ENCODE measurements around the gene ARHGAP10. TPM values are rescaled to one million over a fixed set of nuclear protein-coding genes. Genes with fewer than 3 reads are reported as not detected.

The ARHGAP10 gene
- total RNA-seq, 2 experiments from 2014 or later = 0.11 TPM; not detected in 1

DNA sequence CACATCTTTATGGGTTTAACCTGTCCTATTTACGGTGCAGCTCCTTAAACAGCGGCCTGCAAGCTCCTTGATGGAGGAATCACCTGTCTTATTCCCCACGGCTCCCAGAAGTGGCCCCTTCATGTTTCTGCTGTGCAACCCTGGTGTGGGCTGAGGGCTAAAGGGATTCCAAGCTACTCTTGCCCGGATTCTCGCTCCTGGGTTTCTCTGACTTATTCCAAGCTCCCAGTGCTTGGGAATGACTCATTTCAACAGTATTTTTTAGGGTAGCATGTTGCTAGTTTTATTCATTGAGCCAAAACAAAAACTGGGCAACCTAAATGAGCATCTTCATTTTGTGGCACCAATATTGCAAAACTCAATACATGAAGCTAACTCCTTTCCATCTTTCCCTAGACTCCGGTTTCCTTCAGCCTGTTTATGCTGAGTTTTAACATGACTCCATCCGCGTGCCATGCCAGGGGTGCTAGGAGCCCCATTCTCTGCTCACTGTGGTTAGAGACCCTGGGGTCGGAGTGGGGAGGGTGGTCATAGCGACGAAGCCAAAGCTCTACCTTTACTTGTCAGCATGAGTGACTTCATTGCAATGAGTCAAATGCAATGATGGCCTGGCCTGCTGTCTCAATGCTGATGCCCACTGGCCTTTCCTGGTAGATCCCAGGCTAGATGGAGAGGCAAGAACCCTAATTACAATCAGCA, 360.6 kb downstream of the ARHGAP10 start:
- Histone ChIP-seq H3K9me3 (ENCODE audit: low read length) (no peaks in the 10 kb centered on the region), H3K4me3 (ENCODE audit: low read depth, low read length, poor library complexity, severe bottlenecking) (no peak overlapping the region), H3K79me2 (ENCODE audit: insufficient read depth, low read depth, low read length) (no peaks in the 10 kb centered on the region), H3K4me1 (ENCODE audit: insufficient read depth, low read length, poor library complexity, severe bottlenecking) (no peaks in the 10 kb centered on the region), H3K27ac (ENCODE audit: low read depth, low read length, poor library complexity, severe bottlenecking) (no peak overlapping the region), H3K9me2 (ENCODE audit: insufficient read depth, low read length) (no peaks in the 10 kb centered on the region), H4K20me1 (ENCODE audit: insufficient read depth, low read length) (no peaks in the 10 kb centered on the region), H2AFZ (ENCODE audit: low read length) (no peak overlapping the region), H3K36me3 (ENCODE audit: insufficient read depth, low read length) (no peaks in the 10 kb centered on the region), H3K4me2 (ENCODE audit: low read length) (no peak overlapping the region)
- intact Hi-C loops (cut with micrococcal nuclease; ENCODE audit: unreplicated experiment) = no loop called here
- TF ChIP-seq CTCF (conservative IDR thresholded peaks at IDR 0.05; ENCODE audit: low read length) (no peak), EZH2phosphoT487 (IDR thresholded peaks at IDR 0.05; ENCODE audit: borderline replicate concordance, low read depth, low read length) (no peak)
- ChIA-PET POLR2A (no interaction called here), CTCF (ENCODE audit: unreplicated experiment) (no interaction called here)
- BruUV-seq (replicated peaks) = no TSS peak
- no peak for DNase-seq (ENCODE audit: low spot score)

GRCh38 chr4:148093065-148093464, 361.2 kb downstream of the ARHGAP10 start:
- Histone ChIP-seq H3K9me2 (ENCODE audit: insufficient read depth, low read length) (no peaks in the 10 kb centered on the region), H3K4me1 (ENCODE audit: insufficient read depth, low read length, poor library complexity, severe bottlenecking) (no peaks in the 10 kb centered on the region), H4K20me1 (ENCODE audit: insufficient read depth, low read length) (no peaks in the 10 kb centered on the region), H2AFZ (ENCODE audit: low read length) (no peak overlapping the region), H3K79me2 (ENCODE audit: insufficient read depth, low read depth, low read length) (no peaks in the 10 kb centered on the region), H3K9me3 (ENCODE audit: low read length) (no peaks in the 10 kb centered on the region), H3K4me2 (ENCODE audit: low read length) (no peak overlapping the region), H3K4me3 (ENCODE audit: low read depth, low read length, poor library complexity, severe bottlenecking) (no peak overlapping the region), H3K27ac (ENCODE audit: low read depth, low read length, poor library complexity, severe bottlenecking) (no peak overlapping the region), H3K36me3 (ENCODE audit: insufficient read depth, low read length) (no peaks in the 10 kb centered on the region)
- no peak for TF ChIP-seq CTCF (conservative IDR thresholded peaks at IDR 0.05; ENCODE audit: low read length)
- TF ChIP-seq EZH2phosphoT487 (IDR thresholded peaks at IDR 0.05; ENCODE audit: borderline replicate concordance, low read depth, low read length) = no peak
- ChIA-PET CTCF (ENCODE audit: unreplicated experiment) (no interaction called here), POLR2A (no interaction called here)
- DNase-seq (ENCODE audit: low spot score) = no peak
- BruUV-seq (replicated peaks) = no TSS peak
- intact Hi-C loops (cut with micrococcal nuclease; ENCODE audit: unreplicated experiment) = no loop called here

- CTCF ChIA-PET (ENCODE audit: unreplicated experiment) = no interaction called here
- TF ChIP-seq EZH2phosphoT487 (IDR thresholded peaks at IDR 0.05; ENCODE audit: borderline replicate concordance, low read depth, low read length) (no peak), CTCF (conservative IDR thresholded peaks at IDR 0.05; ENCODE audit: low read length) (no peak)
Measured at GRCh38 chr4:148094149-148094548, 362.3 kb downstream of the ARHGAP10 start.

More at GRCh38 chr4:148094149-148094548, 362.3 kb downstream of the ARHGAP10 start:
- H3K4me1 ChIP-seq (ENCODE audit: insufficient read depth, low read length, poor library complexity, severe bottlenecking) = no peaks in the 10 kb centered on the region
- no peak overlapping the region for H3K4me3 ChIP-seq (ENCODE audit: low read depth, low read length, poor library complexity, severe bottlenecking)
- intact Hi-C loops (cut with micrococcal nuclease; ENCODE audit: unreplicated experiment) = no loop called here
- BruUV-seq (replicated peaks) = no TSS peak
- no peaks in the 10 kb centered on the region for H3K9me3 ChIP-seq (ENCODE audit: low read length)
- H3K36me3 ChIP-seq (ENCODE audit: insufficient read depth, low read length) = no peaks in the 10 kb centered on the region
- H4K20me1 ChIP-seq (ENCODE audit: insufficient read depth, low read length) = no peaks in the 10 kb centered on the region
- no peak for DNase-seq (ENCODE audit: low spot score)
- POLR2A ChIA-PET = interaction anchor here (0.8 kb wide), 1 partner anchor 27 kb away, joined by 3 read pairs; no protein-coding TSS in a partner anchor
- no peaks in the 10 kb centered on the region for H3K79me2 ChIP-seq (ENCODE audit: insufficient read depth, low read depth, low read length)
- no peak overlapping the region for H2AFZ ChIP-seq (ENCODE audit: low read length)
- no peaks in the 10 kb centered on the region for H3K9me2 ChIP-seq (ENCODE audit: insufficient read depth, low read length)
- no peak overlapping the region for H3K4me2 ChIP-seq (ENCODE audit: low read length)
- no peak overlapping the region for H3K27ac ChIP-seq (ENCODE audit: low read depth, low read length, poor library complexity, severe bottlenecking)
